NCI-H2171 (cell line): ENCODE measurements around the gene NTNG1.

Experiments
- DNase-seq: peaks from one replicate; lab custom pipeline; 2025; lab: John Stamatoyannopoulos, UW

Gene NTNG1

GRCh38 chr1:107512836-107513235, 372.0 kb downstream of the NTNG1 start:
- no peak for DNase-seq

- no peak for DNase-seq
These were observed 374.0 kb downstream of the NTNG1 start for GRCh38 chr1:107514841-107515240.

GRCh38 chr1:107515702-107516101, 374.9 kb downstream of the NTNG1 start:
- no peak for DNase-seq

- no peak for DNase-seq
These were observed 382.2 kb downstream of the NTNG1 start for GRCh38 chr1:107523061-107523460.

GRCh38 chr1:107523736-107524135, 382.9 kb downstream of the NTNG1 start:
- no peak for DNase-seq

- DNase-seq = no peak
These were observed 383.5 kb downstream of the NTNG1 start for GRCh38 chr1:107524301-107524700.

- DNase-seq = no peak
These were observed 384.3 kb downstream of the NTNG1 start for GRCh38 chr1:107525145-107525544.

GRCh38 chr1:107525961-107526360, 385.1 kb downstream of the NTNG1 start:
- DNase-seq = no peak

GRCh38 chr1:107526524-107527198, 385.8 kb downstream of the NTNG1 start:
- DNase-seq = no peak

- DNase-seq = peak; percentile 57
These were observed 388.8 kb downstream of the NTNG1 start for GRCh38 chr1:107529511-107530149.

- DNase-seq = no peak
These were observed 389.7 kb downstream of the NTNG1 start for GRCh38 chr1:107530543-107530942.

GRCh38 chr1:107531065-107531908, 390.4 kb downstream of the NTNG1 start:
- DNase-seq = no peak

GRCh38 chr1:107532318-107532717, 391.5 kb downstream of the NTNG1 start:
- peak; percentile 88 for DNase-seq
